Peyer's patch (tissue), 4 donors: ENCODE results near the gene ARHGEF33.

Source experiments
- POLR2A ChIP-seq, 2 donors: fragments of 450-650 bp; IDR thresholded peaks; one replicate each; pipeline ENCODE4 v1.5.1; 2017; ENCODE audit warnings: antibody characterized with exemption in 2 of 2, mild to moderate bottlenecking in 2 of 2, moderate library complexity in 2 of 2
- TF ChIP-seq, protein P1 (sequence below), 6 experiments: fragments of 450-650 bp in 4 of 6; fragments of 200-600 bp in 2 of 6; sonication (generic) in 1 of 6; IDR thresholded peaks; one replicate each; pipeline ENCODE4 v1.5.1; 2017 to 2019; ENCODE audit warnings: antibody characterized with exemption in 6 of 6, mild to moderate bottlenecking in 3 of 6, moderate library complexity in 1 of 6

- TF ChIP-seq, protein P1, sequence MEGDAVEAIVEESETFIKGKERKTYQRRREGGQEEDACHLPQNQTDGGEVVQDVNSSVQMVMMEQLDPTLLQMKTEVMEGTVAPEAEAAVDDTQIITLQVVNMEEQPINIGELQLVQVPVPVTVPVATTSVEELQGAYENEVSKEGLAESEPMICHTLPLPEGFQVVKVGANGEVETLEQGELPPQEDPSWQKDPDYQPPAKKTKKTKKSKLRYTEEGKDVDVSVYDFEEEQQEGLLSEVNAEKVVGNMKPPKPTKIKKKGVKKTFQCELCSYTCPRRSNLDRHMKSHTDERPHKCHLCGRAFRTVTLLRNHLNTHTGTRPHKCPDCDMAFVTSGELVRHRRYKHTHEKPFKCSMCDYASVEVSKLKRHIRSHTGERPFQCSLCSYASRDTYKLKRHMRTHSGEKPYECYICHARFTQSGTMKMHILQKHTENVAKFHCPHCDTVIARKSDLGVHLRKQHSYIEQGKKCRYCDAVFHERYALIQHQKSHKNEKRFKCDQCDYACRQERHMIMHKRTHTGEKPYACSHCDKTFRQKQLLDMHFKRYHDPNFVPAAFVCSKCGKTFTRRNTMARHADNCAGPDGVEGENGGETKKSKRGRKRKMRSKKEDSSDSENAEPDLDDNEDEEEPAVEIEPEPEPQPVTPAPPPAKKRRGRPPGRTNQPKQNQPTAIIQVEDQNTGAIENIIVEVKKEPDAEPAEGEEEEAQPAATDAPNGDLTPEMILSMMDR (IDR thresholded peaks at IDR 0.05) = no peak
- no peak for TF ChIP-seq POLR2A (IDR thresholded peaks at IDR 0.05)
These were observed 127.7 kb downstream of the ARHGEF33 start for GRCh38 chr2:39017334-39017733.
